Dedifferentiated amniotic fluid mesenchymal stem cell (primary cell): ENCODE measurements around the gene MEF2A.
A peak's percentile ranks its signal among the peaks of the same experiment; 100 is the strongest.

Source experiments
- DNase-seq: peaks from one replicate; pipeline ENCODE4 v3.0.0-alpha.2; 2016; ENCODE audit errors: extremely low spot score

MEF2A gene

DNA sequence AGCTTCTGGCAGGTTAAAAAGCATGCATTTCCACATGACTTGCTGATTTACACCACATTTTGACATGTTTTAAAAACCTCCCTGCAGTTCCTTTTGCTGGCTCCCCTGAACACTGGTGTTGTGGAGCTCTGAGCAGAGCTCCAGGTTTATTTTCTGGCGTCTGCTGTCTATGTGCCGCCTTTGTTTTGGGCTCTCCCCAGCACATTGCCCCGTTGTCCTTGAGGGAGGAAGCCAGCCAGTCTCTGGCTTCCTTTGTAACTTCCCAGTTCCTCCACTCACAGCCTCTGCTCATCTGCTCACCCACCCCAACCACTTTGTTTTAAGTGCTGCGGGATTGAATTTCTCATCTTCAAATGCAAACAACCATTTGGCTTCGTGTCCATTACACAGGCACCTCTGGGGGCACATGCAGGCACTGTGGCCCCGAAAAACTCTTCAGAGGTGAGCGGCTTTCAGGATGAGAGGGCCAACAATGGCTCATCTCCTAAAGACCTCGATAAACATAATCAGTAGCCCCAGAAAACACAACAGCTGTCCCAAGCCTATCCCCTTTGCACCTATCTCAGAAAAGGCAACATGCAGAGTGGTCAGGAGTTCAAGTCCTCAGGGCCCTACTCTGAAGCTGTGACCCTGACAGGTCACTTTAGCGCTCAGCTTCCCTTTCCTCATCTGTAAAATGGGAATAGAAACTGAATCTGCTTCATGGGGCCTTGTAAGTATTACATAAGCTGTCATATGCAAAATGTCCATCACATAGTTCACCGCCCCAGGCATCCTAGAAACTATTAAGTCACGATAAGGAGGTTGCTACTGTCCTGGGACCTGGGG, 1.3 kb upstream of the MEF2A start:
- no peak for DNase-seq

- DNase-seq = no peak
Observed at GRCh38 chr15:99565049-99565298, 810 bp upstream of the MEF2A start.

GRCh38 chr15:99566157-99566897, 543 bp downstream of the MEF2A start:
- DNase-seq = no peak

DNA sequence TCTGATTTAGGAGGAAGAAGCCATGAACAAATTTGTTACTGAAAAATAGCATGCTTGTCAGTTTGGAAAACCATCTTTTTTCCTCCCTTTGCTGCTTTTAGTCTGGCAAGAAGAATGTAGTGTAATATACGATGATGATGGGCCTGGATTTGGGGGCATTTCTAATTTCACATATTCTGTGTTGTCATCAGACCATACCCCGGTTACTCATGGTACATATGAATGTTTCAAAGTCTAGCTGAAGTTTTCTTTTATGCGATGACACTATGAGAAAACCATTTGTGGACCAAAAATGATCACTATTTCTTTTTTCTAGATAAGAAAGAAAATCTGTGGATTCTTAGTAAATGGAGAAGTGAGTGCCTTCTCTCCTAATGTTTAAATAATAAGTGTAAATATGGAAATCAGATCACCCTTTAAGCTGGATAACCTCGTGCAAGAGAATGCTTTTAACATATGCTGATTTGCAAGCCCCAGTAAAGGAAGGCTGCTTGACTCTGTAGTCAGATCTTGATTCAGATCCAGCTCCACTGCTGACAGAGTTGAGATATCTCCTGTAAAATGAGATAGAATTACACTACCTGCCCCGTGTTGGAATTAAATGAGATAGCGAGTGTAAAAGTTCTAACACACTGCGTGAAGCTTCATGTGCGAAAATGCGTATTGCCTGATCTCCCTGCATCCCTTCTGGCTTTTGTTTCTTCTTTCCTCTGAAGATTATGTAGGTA, 3.0 kb downstream of the MEF2A start:
- peak; percentile 34 for DNase-seq

DNA sequence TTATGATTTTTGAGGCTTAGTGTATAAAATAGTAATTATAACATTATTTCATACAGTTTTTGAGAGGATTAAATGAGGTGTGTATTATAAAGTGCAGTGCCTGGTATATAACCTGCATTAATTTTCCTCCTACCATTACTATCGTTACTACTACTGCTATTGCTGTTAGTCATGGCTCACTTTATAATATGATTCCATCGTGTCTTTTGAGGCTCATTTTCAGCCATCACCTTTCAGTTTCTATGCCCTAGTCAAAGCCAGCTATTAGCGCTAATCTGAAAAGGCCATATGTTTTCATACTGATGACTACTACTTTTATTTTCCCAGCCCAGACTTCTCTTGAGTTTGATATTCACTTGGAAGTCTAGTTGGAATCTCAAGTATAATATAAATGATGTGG, 5.5 kb downstream of the MEF2A start:
- DNase-seq = no peak

- no peak for DNase-seq
Observed at GRCh38 chr15:99574048-99574447, 8.3 kb downstream of the MEF2A start.

DNA sequence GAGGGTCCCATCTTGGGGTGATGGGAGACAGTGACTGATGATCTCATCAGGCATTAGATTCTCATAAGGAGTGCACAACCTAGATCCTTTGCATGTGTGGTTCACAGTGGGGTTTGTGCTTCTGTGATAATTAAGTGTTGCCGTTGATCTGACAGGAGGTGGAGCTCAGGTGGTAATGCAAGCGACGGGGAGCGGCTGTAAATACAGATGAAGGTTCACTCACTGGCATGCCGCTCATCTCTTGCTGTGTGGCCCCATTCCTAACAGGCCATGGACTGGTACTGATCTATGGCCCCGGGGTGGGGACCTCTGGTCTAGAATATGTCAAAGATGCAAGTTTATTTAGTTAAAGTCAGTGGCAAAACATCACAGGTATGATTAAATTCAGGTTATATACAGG, 8.7 kb downstream of the MEF2A start:
- DNase-seq = no peak

- DNase-seq = no peak
Observed at GRCh38 chr15:99578809-99579208, 13.0 kb downstream of the MEF2A start.

DNA sequence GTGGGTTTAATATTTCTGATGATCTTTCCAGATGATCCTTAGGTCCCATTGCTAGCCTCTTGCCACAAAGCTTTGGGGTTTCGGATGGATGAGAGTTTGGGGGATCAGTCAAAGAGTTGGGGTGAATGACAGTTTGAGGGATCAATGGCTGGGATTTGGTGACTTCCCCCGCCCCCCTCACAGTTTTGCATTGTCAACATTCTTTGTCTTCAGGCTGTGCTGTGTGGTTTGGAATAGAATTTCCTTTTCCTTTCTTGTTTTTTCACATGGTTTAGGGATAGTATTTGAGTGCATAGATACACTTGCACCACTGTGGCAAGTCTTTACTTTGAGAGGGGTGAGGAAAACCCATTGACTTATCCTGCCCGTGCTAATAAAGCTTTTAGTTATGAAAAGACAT, 14.3 kb downstream of the MEF2A start:
- DNase-seq = no peak

DNA sequence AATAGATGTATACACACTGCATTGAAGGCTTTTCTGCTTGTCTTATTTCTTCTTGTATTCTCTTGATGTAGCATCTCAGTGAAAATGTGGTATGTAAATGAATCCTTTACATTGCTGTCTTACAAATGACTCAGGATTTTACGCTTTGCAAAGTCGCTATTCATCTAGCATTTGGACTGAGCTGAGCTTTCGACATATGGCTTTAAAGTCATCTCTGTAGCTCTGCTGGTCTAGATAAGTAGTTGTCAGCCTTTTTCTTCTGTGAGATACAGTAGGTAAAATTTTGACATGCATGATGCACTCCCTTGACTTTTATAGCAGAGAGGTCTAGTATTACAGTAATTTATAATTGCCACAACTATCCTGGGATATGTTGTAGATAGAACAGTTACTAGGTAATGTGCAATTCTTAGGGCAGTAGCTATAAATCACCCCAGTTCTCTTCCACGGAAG, 16.8 kb downstream of the MEF2A start:
- no peak for DNase-seq

- DNase-seq = no peak
Observed at GRCh38 chr15:99584081-99584600, 18.4 kb downstream of the MEF2A start.

- no peak for DNase-seq
Observed at GRCh38 chr15:99586121-99586520, 20.3 kb downstream of the MEF2A start.

- no peak for DNase-seq
Observed at GRCh38 chr15:99589801-99590200, 24.0 kb downstream of the MEF2A start.

DNA sequence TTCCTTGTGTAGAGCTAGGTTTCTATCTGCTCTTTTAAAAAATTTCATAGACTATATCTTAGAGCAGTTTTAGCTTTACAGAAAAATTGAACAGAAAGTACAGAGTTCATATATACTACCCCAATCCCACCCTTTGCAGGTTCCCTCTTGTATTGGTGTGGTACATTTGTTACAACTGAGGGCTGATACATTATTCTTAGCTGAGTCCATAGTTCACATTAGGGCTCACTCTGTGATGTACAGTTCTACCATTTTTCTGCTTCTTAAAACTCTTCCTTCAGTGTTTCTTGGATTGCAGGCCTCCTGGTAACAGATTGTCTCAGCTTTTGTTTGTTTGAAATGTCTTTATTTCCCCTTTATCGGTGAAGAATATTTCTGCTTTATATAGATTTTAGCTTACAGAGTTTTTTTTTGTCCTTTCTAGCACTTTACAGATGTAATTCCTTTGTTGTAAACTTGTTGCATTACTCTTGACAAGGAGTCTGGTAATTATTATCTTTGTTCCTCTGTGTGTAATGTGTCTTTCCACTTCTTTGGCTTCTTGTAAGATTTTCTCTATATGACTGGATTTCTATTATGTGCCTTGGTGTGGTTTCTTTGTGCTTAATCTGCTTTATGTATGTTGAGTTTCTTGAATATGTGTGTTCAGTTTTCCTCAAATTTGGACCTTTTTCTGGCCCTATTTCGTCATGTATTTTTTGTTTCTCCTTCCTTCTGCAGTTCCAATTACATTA, 25.3 kb downstream of the MEF2A start:
- DNase-seq = no peak

- no peak for DNase-seq
Observed at GRCh38 chr15:99592145-99592791, 26.5 kb downstream of the MEF2A start.

GRCh38 chr15:99593070-99593469, 27.3 kb downstream of the MEF2A start:
- DNase-seq = no peak

GRCh38 chr15:99594916-99595315, 29.1 kb downstream of the MEF2A start:
- DNase-seq = no peak

DNA sequence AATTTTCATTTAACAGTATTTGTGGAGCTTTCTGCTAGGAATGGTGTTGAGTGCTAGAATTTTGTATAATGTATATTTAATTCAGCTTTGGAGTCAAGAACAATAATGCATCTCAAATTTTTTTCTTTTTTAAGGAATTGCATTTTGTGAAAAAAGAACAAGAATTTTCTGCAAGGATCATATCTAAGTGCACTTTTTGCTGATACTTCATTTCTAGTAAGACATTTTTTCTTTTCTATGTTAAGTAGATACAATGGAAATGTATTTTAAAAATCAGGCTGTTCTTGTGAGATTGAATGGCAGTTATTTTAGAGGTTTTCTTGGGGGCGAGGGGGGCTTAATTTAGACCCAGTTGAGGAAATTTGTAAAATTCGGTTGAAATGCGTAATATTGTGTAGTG, 32.5 kb downstream of the MEF2A start:
- no peak for DNase-seq

- DNase-seq = no peak
Observed at GRCh38 chr15:99603828-99604227, 38.0 kb downstream of the MEF2A start.

GRCh38 chr15:99604865-99605264, 39.1 kb downstream of the MEF2A start:
- no peak for DNase-seq

GRCh38 chr15:99605490-99605931, 39.7 kb downstream of the MEF2A start:
- DNase-seq = no peak
